ENCODE measurements around the gene ALG11.

GRCh38 chr13:52022356-52022755 is 10.2 kb downstream of the ALG11 start:
- TF ChIP-seq CTCF (IDR thresholded peaks at IDR 0.05) (no peak), EZH2phosphoT487 (IDR thresholded peaks at IDR 0.05) (no peak), EZH2 (IDR thresholded peaks at IDR 0.05) (no peak)
